Activated T-cell treated with anti-CD3 and anti-CD28 coated beads, Interleukin-2, amount 50 U/mL, for 1 hour (primary cell): ENCODE data around the gene PGR.

ENCODE experiments used
- DNase-seq: peaks from one replicate; pipeline ENCODE4 v3.0.0-alpha.2; 2020

Gene PGR

DNA sequence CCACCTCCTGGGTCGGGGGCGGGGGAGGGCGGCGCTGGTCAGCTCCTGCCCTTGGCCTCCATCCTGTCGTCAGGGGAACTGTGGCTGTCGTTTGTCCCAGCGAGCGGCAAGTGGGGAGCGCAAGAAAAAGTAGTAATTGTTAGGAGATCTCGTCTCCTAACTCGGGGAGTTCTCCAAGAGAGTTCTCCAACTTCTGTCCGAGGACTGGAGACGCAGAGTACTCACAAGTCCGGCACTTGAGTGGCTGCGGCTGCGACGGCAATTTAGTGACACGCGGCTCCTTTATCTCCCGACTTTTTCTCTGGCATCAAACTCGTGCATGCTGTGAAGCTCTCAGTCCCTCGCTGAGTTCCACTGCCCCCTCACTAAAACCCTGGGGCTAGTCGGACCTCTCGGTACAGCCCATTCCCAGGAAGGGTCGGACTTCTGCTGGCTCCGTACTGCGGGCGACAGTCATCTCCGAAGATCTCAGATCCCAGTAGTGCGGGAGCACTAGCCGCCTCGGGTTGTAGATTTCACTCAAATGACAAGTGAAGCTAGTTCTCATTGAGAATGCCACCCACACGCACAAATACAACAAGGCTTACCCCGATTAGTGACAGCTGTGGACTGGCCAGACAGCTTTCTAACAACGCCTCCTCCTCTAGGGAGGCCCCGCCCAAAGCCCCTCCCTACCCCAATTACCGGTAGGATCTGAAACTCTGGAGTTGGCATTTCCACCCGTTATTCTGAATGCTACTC, at the start of gene PGR:
TSS of gene PGR (minus strand) at position 611 of the 741 bp plus-strand sequence. CDS start 743 bp downstream, outside the sequence.
- no peak for DNase-seq

DNA sequence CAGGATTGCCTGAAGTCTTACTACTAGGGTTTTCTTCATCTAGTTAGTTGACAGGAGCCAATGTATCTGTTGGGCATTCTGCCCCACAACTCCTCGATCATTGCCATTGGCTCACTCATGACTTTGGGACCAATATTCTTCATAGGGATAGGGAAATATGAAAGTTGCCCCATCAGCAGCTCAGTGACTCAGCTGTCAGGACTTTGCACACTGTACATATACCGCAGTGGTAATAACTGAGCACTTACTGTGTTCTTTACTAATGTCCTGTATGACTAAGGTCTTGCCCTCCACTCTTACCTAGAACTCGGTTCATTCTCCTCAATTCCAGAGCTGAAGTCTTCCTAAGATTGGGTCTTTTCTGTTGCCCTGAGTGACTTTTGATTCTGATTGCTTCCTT, 46.8 kb upstream of the PGR start:
- DNase-seq: no peak

DNA sequence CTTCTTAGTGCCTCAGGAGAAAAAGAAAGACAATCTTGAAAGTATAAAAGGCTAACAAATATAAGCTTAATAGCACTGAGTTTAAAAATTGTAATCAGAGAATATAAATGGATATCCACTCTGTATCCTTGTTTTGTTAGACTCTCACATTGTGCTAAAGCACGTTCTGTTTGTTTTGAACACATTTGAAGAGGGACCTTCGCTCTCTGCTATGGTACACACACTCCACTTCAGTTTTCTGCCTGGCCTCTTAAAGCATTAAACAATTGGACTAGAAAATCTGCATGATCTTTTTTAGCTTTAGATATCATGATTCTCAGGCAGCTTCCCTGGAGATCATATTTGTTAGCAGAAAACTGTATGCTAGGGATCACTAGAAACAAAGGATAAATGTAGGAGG, 40.3 kb upstream of the PGR start:
- DNase-seq: no peak

DNA sequence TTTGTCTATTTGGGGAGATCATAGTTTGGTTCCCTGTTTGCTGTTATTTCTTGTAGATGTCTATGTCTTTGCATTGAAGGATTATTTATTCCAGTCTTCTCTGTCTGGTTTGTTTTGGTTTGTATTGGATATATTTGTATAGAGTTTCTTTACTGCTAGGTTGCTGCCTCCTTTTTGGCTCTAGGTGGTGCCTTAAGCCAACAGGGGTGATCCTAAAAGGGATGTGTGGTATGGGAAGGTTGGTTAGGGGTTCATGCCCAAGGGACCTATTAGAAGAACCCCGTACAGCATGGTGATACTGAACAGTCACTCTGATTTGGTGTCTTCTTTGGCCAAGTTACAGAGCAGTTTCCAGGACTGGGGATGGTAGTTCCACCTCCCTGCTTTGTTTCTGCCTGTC, 36.4 kb upstream of the PGR start:
- no peak for DNase-seq

DNA sequence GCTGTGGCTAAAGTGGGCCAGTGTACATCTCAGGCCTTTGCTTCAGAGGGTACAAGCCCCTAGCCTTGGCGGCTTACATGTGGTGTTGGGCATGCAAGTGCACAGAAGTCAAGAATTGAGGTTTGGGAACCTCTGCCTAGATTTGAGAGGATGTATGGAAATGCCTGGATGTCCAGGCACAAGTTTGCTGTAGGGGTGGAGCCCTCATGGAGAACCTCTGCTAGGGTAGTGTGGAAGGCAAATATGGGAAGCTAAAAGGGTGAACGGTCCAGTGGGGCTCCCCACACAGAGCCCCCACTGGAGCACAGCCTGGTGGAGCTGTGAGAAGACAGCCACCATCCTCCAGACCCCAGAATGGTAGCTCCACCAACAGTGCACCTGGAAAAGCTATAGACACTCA, 28.5 kb upstream of the PGR start:
- DNase-seq: no peak

DNA sequence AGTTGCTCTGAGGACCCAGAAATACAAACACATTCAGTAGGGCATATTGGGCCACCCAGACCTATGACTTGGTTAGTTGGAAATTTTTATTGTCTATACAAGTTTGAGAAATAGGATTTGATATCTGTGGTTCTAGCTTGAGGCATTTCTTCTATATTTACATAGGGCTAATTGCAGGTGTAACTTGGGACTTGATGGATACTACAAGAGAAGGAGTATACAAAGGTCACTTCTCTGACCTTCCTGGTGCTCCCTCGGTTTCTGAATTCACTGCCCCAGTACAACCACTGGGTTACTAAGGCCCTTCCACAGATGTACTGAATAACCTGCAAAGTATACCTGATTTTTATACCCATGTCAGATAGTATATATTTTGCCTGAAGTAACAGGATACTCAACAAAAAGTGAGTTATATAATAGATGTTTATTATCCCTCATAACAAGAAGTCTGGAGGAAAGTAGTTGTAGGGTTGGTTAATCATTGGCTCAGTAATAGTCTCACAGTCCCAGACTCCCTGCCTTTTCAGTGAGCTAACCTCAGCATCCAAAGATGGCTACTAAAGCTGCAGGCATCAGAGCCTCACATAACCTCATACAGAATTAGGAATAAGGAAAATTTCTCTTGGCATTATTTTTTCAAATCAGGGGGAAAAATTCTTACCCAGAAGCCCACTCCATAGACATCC, 8.8 kb upstream of the PGR start:
- no peak for DNase-seq

DNA sequence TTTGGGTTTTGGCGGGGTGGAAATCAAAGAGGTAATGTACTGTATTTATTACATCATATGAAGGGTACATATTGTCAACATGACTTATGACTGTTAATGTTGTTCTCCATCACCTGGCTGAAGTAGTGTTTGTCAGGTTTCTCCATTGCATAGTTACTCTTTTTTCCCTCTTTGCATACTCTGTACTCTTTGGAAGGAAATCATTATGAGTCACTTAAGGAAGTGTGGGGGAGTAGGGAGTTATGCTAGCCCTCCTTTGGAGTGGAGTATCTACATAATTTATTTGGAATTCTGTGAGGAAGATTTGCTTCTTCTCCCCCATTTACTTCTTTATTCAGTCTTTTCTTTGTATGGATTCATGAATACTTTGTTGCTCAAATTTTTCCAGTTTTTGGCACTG, 3.6 kb upstream of the PGR start:
- DNase-seq: no peak

DNA sequence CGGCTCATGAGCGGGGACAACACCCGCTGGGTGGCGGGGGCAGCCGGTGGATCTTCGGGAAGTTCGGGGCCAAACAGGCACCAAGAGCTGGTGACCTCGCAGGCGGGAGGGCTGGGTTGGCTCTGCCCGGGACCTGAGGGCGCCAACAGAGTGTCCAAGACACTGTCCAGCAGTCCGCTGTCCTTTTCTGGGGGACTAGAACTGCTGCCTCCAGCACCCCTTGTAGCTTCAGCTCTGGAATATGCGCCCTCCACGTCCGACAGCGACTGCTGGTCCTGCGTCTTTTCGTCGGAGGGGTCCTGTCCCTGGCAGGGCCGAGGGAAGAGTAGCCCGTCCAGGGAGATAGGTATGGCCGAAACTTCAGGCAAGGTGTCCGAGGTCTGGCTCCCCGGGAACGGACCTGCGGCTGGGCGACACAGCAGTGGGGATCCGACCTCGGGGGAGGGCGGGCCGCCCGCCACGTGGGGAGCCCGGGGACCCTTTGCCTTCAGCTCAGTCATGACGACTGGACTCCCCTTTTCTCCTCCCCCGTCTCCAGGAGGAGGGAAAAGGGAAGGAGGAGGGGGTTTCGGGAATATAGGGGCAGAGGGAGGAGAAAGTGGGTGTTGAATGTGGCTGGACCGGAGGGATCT, 926 bp downstream of the PGR start:
- DNase-seq: no peak

DNA sequence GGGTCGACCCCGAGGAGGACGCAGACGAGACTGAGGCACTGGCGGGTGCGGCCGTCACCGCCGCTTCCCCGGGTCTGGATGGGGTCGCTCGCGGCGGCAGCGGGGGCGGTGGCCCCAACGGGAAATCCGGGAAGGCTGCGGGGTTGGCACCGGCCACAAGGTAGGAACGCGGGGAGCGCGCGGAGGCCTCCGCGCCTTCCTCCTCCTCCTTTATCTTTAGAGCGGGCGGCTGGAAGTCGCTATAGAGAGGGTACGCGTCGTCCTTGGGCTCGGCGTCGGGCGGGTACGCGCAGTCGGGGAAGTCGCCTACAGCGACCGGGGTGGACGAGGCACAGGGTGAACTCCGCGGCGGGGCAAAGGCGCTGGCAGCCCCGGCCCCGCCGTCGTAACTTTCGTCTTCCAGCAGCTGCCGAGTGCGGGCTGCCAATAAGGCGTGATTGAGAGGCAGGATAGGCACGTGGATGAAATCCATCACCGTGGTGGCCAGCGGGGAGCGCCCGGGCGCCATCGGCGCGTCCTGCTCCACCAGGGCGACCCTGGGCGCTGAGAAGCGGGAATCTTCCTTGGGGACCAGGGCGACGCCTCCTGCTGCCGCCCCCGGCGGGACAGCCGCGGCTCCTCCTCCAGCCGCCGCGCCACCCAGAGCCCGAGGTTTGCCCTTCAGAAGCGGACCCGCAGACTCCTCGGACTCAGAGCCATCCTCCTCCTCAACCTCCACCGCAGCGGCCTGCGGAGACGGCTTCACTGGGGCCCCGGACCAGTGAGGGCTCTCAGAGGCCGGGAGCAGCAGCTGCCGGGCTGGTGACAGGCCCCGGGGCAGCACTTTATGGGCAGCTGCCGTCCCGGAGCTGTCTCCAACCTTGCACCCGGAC, 1.7 kb downstream of the PGR start:
- no peak for DNase-seq

DNA sequence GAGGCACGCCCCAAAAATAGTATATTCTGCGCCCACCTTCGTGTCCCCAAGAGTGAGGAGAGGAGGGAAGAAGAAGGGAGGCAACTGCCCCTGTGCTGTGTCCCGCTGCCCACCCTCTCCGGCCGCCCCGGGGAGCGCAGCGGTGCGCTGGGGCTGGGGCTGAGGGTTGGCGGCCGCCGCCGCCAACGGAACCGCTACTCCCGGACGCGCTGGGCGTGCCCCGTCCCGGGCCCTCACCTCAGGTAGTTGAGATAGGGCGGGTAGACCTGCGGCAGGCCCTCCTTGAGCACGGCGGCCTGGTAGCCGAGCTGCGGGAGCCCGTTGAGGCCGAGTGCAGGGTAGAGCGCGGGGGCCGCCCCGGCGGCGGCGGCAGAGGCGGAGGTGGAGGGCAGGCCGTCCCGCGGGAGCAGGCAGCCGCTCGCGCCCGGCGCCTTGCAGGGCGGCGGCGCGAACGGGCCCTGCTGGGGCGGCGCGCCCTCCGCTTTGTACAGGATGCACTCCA, 2.4 kb downstream of the PGR start:
- DNase-seq: no peak

DNA sequence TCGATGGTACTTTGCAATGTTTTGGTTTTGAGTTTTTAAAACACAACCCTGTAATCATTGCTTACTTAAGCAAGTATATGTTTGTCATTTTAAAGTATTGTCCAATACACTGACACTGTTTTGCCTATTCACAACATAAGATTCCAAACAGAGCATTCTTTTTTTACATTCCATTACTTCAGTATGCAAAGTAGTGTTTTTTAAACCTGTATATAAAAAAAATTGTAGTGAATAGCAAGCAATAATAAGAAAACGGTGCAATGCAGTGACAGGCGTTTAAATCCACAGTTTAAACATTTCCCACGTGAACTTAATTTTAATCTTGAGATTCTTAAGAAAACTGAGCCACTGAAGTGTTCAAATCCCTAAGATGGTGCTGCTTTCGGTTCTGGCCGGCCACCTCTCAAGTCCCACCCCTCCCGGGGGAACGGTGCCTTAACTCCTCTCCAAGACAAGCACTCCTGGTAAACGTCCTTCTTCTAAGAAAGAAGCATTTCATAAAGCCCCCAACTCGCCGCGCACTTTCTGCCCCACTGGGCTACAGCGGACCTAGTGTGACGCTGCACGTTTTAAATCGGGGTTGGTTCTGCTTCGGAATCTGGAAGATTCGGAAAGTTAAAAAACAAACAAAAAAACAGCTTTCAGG, 2.9 kb downstream of the PGR start:
- DNase-seq: no peak

DNA sequence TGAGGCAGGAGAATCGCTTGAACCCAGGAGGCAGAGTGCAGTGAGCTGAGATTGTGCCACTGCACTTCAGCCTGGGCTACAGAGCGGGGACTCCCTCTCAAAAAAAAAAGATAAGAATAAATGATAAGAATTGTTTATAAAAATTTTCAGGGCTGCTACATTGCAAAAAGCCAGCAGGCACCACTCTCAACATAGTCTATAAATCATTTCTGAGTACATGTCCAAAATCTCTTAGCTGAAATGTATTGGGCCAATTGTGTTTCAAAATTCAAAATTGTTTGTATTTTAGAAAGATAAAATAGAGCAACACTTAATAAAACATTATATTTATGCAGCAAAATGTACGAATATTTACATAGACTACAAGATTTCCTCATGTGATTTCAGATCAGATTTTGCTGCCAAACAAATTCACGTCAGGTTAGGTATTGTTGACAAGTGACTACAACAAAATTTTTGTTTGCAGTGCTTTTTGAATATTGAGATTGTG, 13.9 kb downstream of the PGR start:
- no peak for DNase-seq

DNA sequence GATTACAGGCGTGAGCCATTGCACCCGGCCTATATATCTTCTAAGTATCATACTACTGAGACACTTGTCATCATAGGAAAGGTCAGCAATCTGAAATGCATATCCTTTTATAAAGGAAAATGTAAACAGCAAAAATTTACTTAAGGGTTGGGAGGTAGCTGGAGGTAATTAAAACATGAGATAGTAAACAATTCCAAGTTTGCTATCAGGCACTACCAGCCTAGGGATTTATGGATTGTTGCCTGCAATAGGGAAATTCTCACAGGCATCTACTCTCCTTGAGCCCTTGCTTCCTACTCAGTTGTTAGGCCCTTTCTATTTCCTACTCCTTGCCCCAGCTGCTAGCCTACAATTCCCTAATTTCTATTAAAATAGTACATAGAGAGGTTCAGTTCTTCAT, 16.1 kb downstream of the PGR start:
- no peak for DNase-seq

DNA sequence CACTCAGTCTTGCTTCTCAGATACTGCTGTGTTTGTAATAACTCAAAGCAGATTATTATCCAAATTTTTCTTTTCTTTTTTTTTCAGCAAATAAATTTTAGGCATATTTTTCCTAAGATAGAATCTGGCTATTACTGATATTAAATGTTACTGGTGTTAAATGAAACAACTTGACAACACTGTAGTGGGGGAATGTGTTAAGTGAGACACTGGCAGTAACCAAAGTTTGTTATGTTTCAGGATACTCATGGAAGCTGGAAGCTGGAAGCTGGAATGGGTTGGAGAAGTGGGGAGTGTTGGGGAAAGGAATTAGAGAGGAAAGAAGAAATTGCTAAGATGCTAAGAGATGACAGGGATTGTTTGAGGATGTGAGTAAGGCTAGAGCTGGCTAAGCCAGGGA, 24.9 kb downstream of the PGR start:
- DNase-seq: no peak

DNA sequence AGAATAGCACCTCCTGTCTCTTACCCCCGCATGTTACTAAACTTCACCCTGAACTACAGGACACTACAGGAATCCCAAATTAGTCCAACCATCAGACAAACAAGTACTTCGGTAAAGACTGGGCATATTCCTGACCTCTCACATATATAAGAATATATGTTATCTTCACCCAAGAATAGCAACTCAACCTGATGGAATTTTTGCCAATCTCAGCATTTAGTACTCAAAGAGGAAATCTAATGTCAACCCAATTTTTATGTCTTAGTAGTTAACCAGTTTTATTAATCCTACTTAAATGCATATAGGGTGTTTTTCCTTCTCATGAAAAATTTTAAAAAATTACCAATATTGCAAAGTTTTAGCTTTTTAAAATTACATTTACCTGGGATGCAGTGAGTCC, 26.2 kb downstream of the PGR start:
- no peak for DNase-seq

DNA sequence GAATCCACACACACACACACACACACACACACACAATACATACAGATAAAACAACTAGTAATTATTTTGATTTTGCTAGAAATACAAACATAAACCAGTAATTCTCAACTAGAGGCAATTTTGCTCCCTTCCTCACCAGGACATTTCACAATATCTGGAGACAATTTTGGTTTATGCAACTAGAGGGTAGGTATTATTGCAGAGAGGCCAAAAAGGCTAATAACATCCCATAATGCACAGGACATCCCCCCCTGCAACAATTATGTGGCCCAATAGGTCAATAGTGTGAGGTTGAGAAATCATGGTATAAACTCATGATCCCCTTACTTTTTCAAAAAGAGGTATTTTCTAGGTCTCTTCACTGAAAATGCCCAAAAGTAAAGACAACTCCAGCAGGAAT, 29.0 kb downstream of the PGR start:
- no peak for DNase-seq

DNA sequence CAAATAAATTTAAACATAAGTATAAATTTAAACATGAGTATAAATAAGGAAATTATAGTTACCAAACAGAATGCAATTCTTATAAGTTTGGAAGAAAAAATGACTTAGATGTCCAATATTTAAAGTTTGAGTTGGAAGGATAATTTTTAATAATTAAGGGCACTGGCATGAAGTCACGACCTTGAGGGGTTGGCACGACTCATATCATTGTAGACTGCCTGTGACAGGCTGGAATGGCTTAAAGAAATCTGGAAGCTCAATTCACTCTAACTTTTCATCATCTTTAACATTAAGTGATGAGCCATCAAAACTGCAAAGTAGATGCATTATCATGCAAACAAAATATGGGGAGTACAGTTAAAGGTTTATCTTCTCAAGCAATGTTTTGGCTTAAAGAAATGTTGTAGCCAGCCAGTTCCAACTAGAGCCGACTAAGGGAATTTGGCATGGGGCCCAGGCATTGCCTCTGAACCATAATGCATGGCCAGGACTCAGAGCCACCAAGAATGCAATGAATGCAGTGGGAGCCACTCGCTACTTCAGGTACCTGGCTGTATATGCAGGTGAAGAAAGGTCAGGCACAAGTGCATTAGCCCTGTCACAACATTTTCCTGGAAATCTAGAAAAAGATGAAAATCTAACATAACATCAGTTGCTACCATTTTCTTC, 33.4 kb downstream of the PGR start:
- no peak for DNase-seq

DNA sequence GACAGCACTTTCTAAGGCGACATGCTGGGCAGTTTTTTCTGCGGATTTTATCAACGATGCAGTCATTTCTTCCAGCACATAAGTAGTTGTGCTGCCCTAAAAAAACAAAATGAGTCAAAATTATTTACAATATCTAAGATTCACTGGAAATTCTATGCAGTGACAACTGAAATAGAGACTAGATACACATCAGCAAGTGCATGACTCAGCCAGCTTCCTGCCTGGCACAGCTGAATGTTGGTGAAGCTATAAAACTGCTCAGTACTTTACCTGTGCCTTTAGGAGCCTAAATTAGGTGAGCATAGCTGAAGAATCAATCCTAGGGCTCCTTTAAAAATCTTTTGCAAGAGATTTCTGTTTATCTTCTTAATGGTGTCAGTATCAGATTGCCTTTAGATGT, 37.8 kb downstream of the PGR start:
- no peak for DNase-seq

DNA sequence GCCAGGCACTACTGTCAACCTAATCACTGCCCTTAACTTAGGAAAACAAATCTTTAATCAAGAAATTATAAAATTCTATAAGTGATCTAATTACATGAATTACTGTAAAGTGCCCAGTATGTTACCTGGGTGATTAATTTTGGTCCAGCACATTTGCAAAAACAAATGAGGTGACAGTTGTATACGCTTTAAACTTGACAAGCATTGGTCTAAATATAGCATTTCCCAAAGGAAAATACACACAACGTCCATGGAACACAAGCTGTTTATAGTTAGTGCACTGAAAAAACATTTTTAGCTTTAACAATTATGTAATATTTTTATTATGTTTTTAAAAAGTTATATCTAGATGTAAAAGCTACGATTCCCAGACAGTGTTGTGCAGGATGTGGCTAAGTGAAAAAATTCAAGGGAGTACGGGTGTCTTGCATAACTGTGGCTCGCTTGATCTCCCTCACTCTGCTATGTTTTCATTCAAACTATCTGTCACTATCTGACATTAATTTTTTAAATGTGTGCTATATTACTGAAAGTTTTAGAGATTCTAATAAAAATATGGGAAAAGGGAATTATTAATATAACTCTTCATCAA, 38.8 kb downstream of the PGR start:
- no peak for DNase-seq

DNA sequence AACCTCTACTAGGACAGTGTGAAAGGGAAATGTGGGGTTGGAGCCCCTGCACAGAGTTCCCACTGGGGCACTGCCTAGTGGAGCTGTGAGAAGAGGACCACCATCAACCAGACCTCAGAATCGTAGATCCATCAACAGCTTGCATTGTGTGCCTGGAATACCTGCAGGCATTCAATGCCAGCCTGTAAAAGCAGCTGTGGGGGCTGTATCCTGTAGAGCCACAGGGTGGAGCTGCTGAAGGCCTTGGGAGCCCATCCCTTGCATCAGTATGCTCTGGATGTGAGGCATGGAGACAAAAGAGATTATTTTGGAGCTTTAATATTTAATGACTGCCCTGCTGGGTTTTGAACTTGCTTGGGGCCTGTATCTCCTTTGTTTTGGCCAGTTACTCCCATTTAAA, 46.3 kb downstream of the PGR start:
- DNase-seq: no peak

DNA sequence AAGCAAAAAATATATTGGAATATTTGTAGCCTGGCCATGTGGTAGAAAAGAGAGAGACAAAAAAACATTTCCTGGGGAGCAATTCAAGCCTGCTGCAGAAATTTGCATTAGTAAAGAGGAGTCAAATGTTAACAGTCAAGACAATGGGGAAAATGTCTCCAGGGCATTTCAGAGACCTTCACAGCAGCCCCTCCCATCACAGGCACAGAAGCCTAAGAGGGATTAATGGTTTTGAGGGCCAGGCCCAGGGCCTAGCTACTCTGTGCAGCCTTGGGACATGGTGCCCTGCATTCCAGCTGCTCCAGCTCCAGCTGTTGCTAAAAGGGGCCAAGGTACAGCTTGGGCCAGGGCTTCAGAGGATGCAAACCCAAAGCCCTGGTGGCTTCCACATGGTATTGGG, 46.8 kb downstream of the PGR start:
- DNase-seq: no peak
